MM.1S (cell line): Measurements from ENCODE around the gene PDE4B.

Experiments used
- DNase-seq: peaks from one replicate; pipeline ENCODE4 v3.0.0-alpha.2; 2015
- H2AFZ ChIP-seq: fragments of 300-600 bp; sonication (generic); 2 replicates; pipeline ENCODE4 v1.6.0; 2016; ENCODE audit warnings: antibody characterized with exemption, low read length
- H3F3A ChIP-seq: fragments of 300-600 bp; sonication (generic); 2 replicates; pipeline ENCODE4 v1.6.1; 2016; ENCODE audit warnings: mild to moderate bottlenecking, antibody characterized with exemption, low read length, moderate library complexity, mixed read lengths; ENCODE audit not compliant: insufficient read depth
- H3K27ac ChIP-seq: fragments of 300-600 bp; sonication (generic); 2 replicates; pipeline ENCODE4 v1.5.1; 2016; ENCODE audit warnings: mild to moderate bottlenecking, low read length
- H3K27me3 ChIP-seq: fragments of 300-600 bp; sonication (generic); replicated peaks from 2 replicates; pipeline ENCODE4 v1.6.0; 2016; ENCODE audit warnings: low read length; ENCODE audit not compliant: insufficient read depth
- H3K36me3 ChIP-seq: fragments of 300-600 bp; sonication (generic); replicated peaks from 2 replicates; pipeline ENCODE4 v1.6.1; 2016; ENCODE audit warnings: mild to moderate bottlenecking, low read length, mixed read lengths; ENCODE audit not compliant: insufficient read depth
- H3K4me1 ChIP-seq: fragments of 300-600 bp; sonication (generic); 2 replicates; pipeline ENCODE4 v1.6.1; 2016; ENCODE audit warnings: low read length, mixed read lengths
- H3K4me2 ChIP-seq: fragments of 300-600 bp; sonication (generic); 2 replicates; pipeline ENCODE4 v1.6.0; 2016; ENCODE audit warnings: low read depth, low read length
- H3K4me3 ChIP-seq: fragments of 300-600 bp; sonication (generic); 2 replicates; pipeline ENCODE4 v1.5.1; 2016; ENCODE audit warnings: low read length, mixed read lengths
- H3K79me2 ChIP-seq: fragments of 300-600 bp; sonication (generic); 2 replicates; pipeline ENCODE4 v1.6.1; 2016; ENCODE audit warnings: mixed run types, low read length, mixed read lengths
- H3K9ac ChIP-seq: fragments of 300-600 bp; sonication (generic); 2 replicates; pipeline ENCODE4 v1.6.1; 2016; ENCODE audit warnings: low read length, mixed read lengths
- H3K9me2 ChIP-seq: fragments of 300-600 bp; sonication (generic); replicated peaks from 2 replicates; pipeline ENCODE4 v1.6.1; 2016; ENCODE audit warnings: mild to moderate bottlenecking, low read length, mixed read lengths; ENCODE audit not compliant: insufficient read depth
- H3K9me3 ChIP-seq: fragments of 300-600 bp; sonication (generic); replicated peaks from 2 replicates; pipeline ENCODE4 v1.6.1; 2016; ENCODE audit warnings: mild to moderate bottlenecking, low read length, mixed read lengths; ENCODE audit not compliant: insufficient read depth
- H4K20me1 ChIP-seq: fragments of 300-600 bp; sonication (generic); 2 replicates; pipeline ENCODE4 v1.6.1; 2016; ENCODE audit warnings: mild to moderate bottlenecking, low read length, moderate library complexity, mixed read lengths; ENCODE audit not compliant: insufficient read depth
- EZH2 ChIP-seq: fragments of 300-600 bp; sonication (generic); optimal IDR thresholded peaks from 2 replicates; pipeline ENCODE3; 2017; ENCODE audit warnings: low read depth, mild to moderate bottlenecking, antibody characterized with exemption, low read length, mixed read lengths
- EZH2phosphoT487 ChIP-seq: fragments of 300-600 bp; sonication (generic); IDR thresholded peaks from 2 replicates; pipeline ENCODE4 v1.6.1; 2018; ENCODE audit warnings: antibody characterized with exemption, low read length
- TF ChIP-seq, protein P1 (sequence below): fragments of 300-600 bp; sonication (generic); IDR thresholded peaks from 2 replicates; pipeline ENCODE4 v1.5.1; 2016; ENCODE audit warnings: antibody characterized with exemption, low read length, mixed read lengths

PDE4B gene

GRCh38 chr1:66276218-66276617, 483.5 kb downstream of the PDE4B start:
- Histone ChIP-seq H3K27me3 (no peaks in the 10 kb centered on the region), H3K4me1 (peaks cover 86% of the 10 kb centered on the region), H3K27ac (peak overlapping the region; percentile 88), H2AFZ (no peak overlapping the region), H3F3A (peaks cover 50% of the 10 kb centered on the region), H3K4me3 (0 out of 2 replicates have a peak overlapping the region, but pooled peaks have one; percentile 20), H3K9me2 (no peaks in the 10 kb centered on the region), H3K36me3 (no peaks in the 10 kb centered on the region), H4K20me1 (no peaks in the 10 kb centered on the region), H3K79me2 (no peaks in the 10 kb centered on the region), H3K4me2 (peak overlapping the region; percentile 56), H3K9me3 (no peaks in the 10 kb centered on the region), H3K9ac (peak overlapping the region; percentile 53)
- TF ChIP-seq EZH2phosphoT487 = no peak
- TF ChIP-seq, protein P1, sequence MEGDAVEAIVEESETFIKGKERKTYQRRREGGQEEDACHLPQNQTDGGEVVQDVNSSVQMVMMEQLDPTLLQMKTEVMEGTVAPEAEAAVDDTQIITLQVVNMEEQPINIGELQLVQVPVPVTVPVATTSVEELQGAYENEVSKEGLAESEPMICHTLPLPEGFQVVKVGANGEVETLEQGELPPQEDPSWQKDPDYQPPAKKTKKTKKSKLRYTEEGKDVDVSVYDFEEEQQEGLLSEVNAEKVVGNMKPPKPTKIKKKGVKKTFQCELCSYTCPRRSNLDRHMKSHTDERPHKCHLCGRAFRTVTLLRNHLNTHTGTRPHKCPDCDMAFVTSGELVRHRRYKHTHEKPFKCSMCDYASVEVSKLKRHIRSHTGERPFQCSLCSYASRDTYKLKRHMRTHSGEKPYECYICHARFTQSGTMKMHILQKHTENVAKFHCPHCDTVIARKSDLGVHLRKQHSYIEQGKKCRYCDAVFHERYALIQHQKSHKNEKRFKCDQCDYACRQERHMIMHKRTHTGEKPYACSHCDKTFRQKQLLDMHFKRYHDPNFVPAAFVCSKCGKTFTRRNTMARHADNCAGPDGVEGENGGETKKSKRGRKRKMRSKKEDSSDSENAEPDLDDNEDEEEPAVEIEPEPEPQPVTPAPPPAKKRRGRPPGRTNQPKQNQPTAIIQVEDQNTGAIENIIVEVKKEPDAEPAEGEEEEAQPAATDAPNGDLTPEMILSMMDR = no peak
- no peak for TF ChIP-seq EZH2
- peak; percentile 73 for DNase-seq

GRCh38 chr1:66278260-66279021, 485.7 kb downstream of the PDE4B start:
- Histone ChIP-seq H3K9me3 (no peaks in the 10 kb centered on the region), H3K9ac (peak overlapping the region; percentile 79), H2AFZ (peak overlapping the region; percentile 35), H3K27me3 (no peaks in the 10 kb centered on the region), H3F3A (peaks cover 59% of the 10 kb centered on the region), H4K20me1 (no peaks in the 10 kb centered on the region), H3K4me3 (peak overlapping the region; percentile 36), H3K9me2 (no peaks in the 10 kb centered on the region), H3K79me2 (no peaks in the 10 kb centered on the region), H3K36me3 (no peaks in the 10 kb centered on the region), H3K4me1 (peaks cover 86% of the 10 kb centered on the region), H3K27ac (peak overlapping the region; percentile 97), H3K4me2 (peak overlapping the region; percentile 73)
- no peak for TF ChIP-seq EZH2phosphoT487
- no peak for TF ChIP-seq EZH2
- TF ChIP-seq, protein P1 = no peak
- peak; percentile 83 for DNase-seq

GRCh38 chr1:66281808-66282207, 489.1 kb downstream of the PDE4B start:
- H3K4me1 ChIP-seq = peaks cover 84% of the 10 kb centered on the region
- H3K27ac ChIP-seq = peak overlapping the region; percentile 99
- peaks cover 53% of the 10 kb centered on the region for H3F3A ChIP-seq
- no peaks in the 10 kb centered on the region for H3K27me3 ChIP-seq
- no peak overlapping the region; the same call in 1 of the 2 replicates for H3K4me3 ChIP-seq
- H3K36me3 ChIP-seq = no peaks in the 10 kb centered on the region
- H3K4me2 ChIP-seq = peak overlapping the region; percentile 55
- peak overlapping the region; percentile 67 for H3K9ac ChIP-seq
- TF ChIP-seq, protein P1 = no peak
- TF ChIP-seq EZH2phosphoT487 (no peak), EZH2 (no peak)
- H3K9me2 ChIP-seq = no peaks in the 10 kb centered on the region
- no peak overlapping the region for H2AFZ ChIP-seq
- H4K20me1 ChIP-seq = no peaks in the 10 kb centered on the region
- no peaks in the 10 kb centered on the region for H3K9me3 ChIP-seq
- DNase-seq = no peak
- no peaks in the 10 kb centered on the region for H3K79me2 ChIP-seq
